B cell (primary cell): Measurements from ENCODE around the gene ACAP3.

Experiments used
- CTCF ChIP-seq: fragments of 200-600 bp; IDR thresholded peaks from one replicate; pipeline ENCODE4 v1.8.0; 2022; ENCODE audit warnings: antibody characterized with exemption, mild to moderate bottlenecking
- EZH2 ChIP-seq: IDR thresholded peaks from 2 replicates; pipeline ENCODE4 v1.6.1; 2012; ENCODE audit warnings: borderline replicate concordance, low read depth, mild to moderate bottlenecking, moderate library complexity, low read length; ENCODE audit not compliant: insufficient read depth, poor library complexity, severe bottlenecking

DNA sequence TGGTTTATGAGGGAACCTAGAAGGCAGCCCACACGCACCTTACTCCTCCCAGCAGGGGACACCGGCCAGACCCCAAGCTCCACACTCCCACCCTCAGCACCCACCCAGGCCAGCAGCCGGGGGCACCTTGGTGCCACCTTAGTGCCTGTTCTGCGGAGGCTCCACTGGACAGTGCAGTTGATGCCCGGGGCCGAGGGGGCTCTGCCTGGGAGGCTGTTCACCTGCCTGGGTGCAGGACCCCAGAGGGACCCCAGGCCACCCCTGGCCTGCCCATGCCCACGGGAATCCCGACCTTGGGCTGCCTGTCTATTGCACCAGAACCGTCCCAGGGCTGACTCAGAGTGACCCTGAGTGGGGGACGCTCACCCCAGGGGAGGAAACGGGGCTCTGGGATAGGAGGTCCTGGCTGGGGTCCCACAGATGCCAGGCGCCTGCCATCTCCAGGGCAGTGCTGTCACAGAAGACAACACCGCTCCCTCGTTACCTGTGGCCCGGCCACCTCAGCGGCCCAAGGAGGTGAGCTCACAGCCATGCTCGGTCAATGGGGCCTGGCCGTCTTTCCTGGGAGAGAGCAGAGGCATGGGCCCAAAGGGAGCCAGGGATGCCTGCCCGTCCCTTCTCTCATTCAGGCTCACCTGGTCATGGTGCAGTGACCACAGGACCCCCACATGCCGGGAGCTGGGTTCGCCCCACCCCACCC lies 26.8 kb downstream of the ACAP3 start:
- TF ChIP-seq EZH2 (no peak), CTCF (no peak)
